ENCODE data around the gene DUSP5.

DNA sequence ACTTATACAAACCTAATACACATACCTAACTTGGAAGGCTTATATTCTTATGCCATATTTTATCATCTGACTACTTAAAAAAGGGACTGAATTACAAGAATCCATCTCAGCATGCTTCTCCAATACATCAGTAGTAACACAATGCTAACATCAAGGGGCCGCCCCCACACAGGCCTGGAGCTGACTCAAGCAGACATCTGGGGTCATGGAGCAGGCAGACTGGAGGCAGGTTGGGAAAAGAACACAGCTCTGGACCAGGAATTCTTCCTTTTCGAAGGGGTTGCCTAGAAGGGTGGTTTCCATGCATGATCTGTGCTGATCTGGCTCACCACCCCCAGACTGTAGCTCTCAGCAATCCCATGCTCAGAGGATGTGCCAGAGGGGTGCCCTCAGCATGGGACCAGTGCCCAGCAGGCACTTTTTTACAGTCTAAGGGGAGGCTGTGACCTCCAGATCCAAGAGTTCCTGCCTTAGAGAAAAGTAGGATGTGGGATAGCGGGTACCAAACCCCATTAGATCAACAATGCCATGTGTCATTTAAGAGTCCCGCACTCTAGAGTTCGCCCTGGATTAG, 26.1 kb upstream of the DUSP5 start:
- TF ChIP-seq, protein P1, sequence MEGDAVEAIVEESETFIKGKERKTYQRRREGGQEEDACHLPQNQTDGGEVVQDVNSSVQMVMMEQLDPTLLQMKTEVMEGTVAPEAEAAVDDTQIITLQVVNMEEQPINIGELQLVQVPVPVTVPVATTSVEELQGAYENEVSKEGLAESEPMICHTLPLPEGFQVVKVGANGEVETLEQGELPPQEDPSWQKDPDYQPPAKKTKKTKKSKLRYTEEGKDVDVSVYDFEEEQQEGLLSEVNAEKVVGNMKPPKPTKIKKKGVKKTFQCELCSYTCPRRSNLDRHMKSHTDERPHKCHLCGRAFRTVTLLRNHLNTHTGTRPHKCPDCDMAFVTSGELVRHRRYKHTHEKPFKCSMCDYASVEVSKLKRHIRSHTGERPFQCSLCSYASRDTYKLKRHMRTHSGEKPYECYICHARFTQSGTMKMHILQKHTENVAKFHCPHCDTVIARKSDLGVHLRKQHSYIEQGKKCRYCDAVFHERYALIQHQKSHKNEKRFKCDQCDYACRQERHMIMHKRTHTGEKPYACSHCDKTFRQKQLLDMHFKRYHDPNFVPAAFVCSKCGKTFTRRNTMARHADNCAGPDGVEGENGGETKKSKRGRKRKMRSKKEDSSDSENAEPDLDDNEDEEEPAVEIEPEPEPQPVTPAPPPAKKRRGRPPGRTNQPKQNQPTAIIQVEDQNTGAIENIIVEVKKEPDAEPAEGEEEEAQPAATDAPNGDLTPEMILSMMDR (IDR thresholded peaks at IDR 0.05): no peak
- TF ChIP-seq POLR2A (IDR thresholded peaks at IDR 0.05): no peak
- no peak for TF ChIP-seq POLR2AphosphoS5 (IDR thresholded peaks at IDR 0.05)
- no peak for TF ChIP-seq EP300 (IDR thresholded peaks at IDR 0.05)

Data from suprapubic skin (tissue), 4 donors.